Measurements from ENCODE around the gene TEX261. TPM values are rescaled to one million over a fixed set of nuclear protein-coding genes. Genes with fewer than 3 reads are reported as not detected.

TEX261 gene
- total and polyA plus RNA-seq, 2 donors from 2014 or later = 35.9 to 56.1 TPM

- H3K27ac ChIP-seq (ENCODE audit: low read depth in 2 of 2, low read length in 2 of 2) = peak overlapping the region in 1 of 2 donors; percentile 52
- no peak for DNase-seq
- no peaks in the 10 kb centered on the region for H3K9me3 ChIP-seq (ENCODE audit: control insufficient read depth in 2 of 3, insufficient read depth in 1 of 3, low read length in 3 of 3)
- H3K36me3 ChIP-seq (ENCODE audit: control insufficient read depth in 2 of 3, insufficient read depth in 3 of 3, low read length in 3 of 3) = no peaks in the 10 kb centered on the region
- no peak for FAIRE-seq
- intact Hi-C loops (cut with DNase I) = no loop called here
- H3K4me3 ChIP-seq (ENCODE audit: low read length in 3 of 3) = peak overlapping the region in 1 of 3 donors; percentile 56
- H3K4me1 ChIP-seq (ENCODE audit: control insufficient read depth in 2 of 3, insufficient read depth in 2 of 3, low read depth in 1 of 3, low read length in 3 of 3) = peaks cover 0 to 4% (median 0%) of the 10 kb centered on the region in 3 donors
- H3K27me3 ChIP-seq (ENCODE audit: control insufficient read depth, insufficient read depth, low read length) = no peaks in the 10 kb centered on the region
- no peak for TF ChIP-seq CTCF (IDR thresholded peaks at IDR 0.05; ENCODE audit: borderline replicate concordance, extremely low read depth, insufficient read depth)
- peak overlapping the region in 2 of 3 donors; percentile 6 to 46 for H3K9ac ChIP-seq (ENCODE audit: low read length in 3 of 3)
Measured at GRCh38 chr2:70938586-70938950, 56.1 kb downstream of the TEX261 start.

GRCh38 chr2:70937866-70938585 is 56.6 kb downstream of the TEX261 start:
- H3K36me3 ChIP-seq (ENCODE audit: control insufficient read depth in 2 of 3, insufficient read depth in 3 of 3, low read length in 3 of 3) = no peaks in the 10 kb centered on the region
- peak overlapping the region in 2 of 3 donors; percentile 6 to 55 for H3K9ac ChIP-seq (ENCODE audit: low read length in 3 of 3)
- peak overlapping the region in 1 of 3 donors; percentile 56 for H3K4me3 ChIP-seq (ENCODE audit: low read length in 3 of 3)
- H3K4me1 ChIP-seq (ENCODE audit: control insufficient read depth in 2 of 3, insufficient read depth in 2 of 3, low read depth in 1 of 3, low read length in 3 of 3) = peaks cover 0 to 4% (median 0%) of the 10 kb centered on the region in 3 donors
- peaks cover 2% of the 10 kb centered on the region for H3K27me3 ChIP-seq (ENCODE audit: control insufficient read depth, insufficient read depth, low read length)
- no peak for FAIRE-seq
- peak overlapping the region; percentile 63 to 81 for H3K27ac ChIP-seq (ENCODE audit: low read depth in 2 of 2, low read length in 2 of 2)
- no peaks in the 10 kb centered on the region for H3K9me3 ChIP-seq (ENCODE audit: control insufficient read depth in 2 of 3, insufficient read depth in 1 of 3, low read length in 3 of 3)
- TF ChIP-seq CTCF (IDR thresholded peaks at IDR 0.05; ENCODE audit: borderline replicate concordance, extremely low read depth, insufficient read depth) = no peak
- peak in 1 of 5 donors; percentile 25 for DNase-seq
- intact Hi-C loops (cut with DNase I) = no loop called here

- H3K4me1 ChIP-seq (ENCODE audit: control insufficient read depth in 2 of 3, insufficient read depth in 2 of 3, low read depth in 1 of 3, low read length in 3 of 3) = peaks cover 0 to 4% (median 0%) of the 10 kb centered on the region in 3 donors
- H3K9me3 ChIP-seq (ENCODE audit: control insufficient read depth in 2 of 3, insufficient read depth in 1 of 3, low read length in 3 of 3) = no peaks in the 10 kb centered on the region
- H3K36me3 ChIP-seq (ENCODE audit: control insufficient read depth in 2 of 3, insufficient read depth in 3 of 3, low read length in 3 of 3) = no peaks in the 10 kb centered on the region
- H3K9ac ChIP-seq (ENCODE audit: low read length in 3 of 3) = peak overlapping the region in 1 of 3 donors; percentile 55
- DNase-seq (peak in 3 of 5 donors; percentile 39 to 42 (median 40)), FAIRE-seq (no peak)
- H3K27ac ChIP-seq (ENCODE audit: low read depth in 2 of 2, low read length in 2 of 2) = peak overlapping the region; percentile 63 to 85
- TF ChIP-seq CTCF (IDR thresholded peaks at IDR 0.05; ENCODE audit: borderline replicate concordance, extremely low read depth, insufficient read depth) = no peak
- peak overlapping the region in 2 of 3 donors; percentile 56 to 68 for H3K4me3 ChIP-seq (ENCODE audit: low read length in 3 of 3)
- H3K27me3 ChIP-seq (ENCODE audit: control insufficient read depth, insufficient read depth, low read length) = peaks cover 2% of the 10 kb centered on the region
- intact Hi-C loops (cut with DNase I) = no loop called here
Measured at GRCh38 chr2:70936979-70937811, 57.5 kb downstream of the TEX261 start.

Measured in kidney (tissue), 14 donors.